Activated T-helper 9 cell treated with anti-CD3 and anti-CD28 coated beads, Interleukin-2, amount 50 U/mL, for 16 hours (primary cell): Measurements from ENCODE around the gene ATP1B3.
"Not testable (repeated sequence)": the region's sequence is repeated elsewhere in the genome, so short reads cannot be mapped to it uniquely, and the experiment has no call there.

Experiments used
- DNase-seq: peaks from one replicate; pipeline ENCODE4 v3.0.0-alpha.2; 2020; ENCODE audit warnings: low read depth

Gene ATP1B3

DNA sequence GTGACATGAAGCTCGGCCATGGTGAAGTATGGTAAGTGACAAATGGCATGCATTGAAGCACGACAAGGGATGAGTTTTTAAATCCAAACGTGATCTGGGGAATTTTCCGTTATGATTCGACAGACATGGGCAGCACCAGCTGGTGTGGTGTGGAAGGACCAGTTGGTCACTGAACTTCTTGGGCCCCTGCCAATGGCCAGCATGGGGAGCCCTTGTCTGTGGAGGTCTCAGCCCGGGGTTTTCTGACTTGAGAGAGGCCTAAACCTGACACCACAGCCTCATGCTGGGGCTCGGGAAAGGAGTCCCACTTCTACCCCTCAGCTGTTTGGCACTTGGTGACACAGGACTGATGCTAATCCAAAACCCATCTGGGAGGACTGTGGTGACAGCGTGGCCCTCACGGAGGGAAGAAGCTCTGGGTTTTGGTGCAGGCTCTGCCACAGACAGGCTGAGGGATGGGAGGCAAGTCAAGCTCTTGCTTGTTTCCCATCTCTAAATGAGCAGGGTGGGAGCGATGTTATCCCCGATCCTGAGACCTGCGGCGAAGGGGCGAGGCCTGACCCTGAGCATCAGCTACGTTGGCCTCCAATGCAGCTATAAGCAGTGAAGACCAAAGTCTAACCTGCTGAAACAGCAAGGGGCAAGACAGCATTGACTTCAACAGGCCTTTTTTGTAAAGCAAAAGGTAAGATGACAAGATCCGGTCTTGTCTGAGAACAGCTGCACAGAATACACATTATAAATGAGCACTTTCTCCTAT lies 69.5 kb downstream of the ATP1B3 start:
- DNase-seq = no peak

DNA sequence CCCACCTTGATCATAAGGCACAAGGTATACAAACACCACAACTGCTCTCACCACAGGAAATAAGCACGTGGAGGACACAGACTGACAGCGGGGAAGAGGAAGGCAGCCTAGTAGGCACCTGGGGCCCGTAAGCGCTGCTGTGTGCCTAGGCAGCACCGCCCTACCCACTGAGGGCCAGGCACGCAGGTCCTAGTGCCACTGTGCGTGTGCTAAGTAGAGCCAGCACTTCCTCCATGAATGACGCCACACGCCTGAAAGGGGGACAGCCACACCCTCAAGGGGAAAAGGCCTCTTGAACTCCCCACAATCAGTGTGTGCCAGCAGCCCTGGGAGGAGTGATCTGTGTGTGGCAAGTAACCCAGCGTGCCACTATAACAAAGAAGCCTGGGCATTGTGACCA lies 73.0 kb downstream of the ATP1B3 start:
- DNase-seq = no peak

DNA sequence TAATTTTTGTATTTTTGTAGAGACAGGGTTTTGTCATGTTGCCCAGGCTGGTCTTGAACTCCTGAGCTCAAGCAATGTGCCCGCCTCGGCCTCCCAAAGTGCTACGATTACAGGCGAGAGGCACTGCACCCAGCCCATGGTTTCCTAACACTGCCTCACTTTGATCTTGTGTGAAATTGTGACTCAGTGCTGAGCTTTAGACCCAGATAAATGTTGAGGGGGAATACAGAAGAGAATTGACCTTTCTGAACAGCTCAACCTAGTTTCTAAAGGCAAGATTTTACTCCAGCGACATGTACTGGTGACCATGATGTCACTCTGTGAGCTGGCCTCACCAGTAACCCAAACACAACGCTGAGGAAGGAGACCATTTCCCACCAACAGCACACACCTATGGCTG lies 73.5 kb downstream of the ATP1B3 start:
- no peak for DNase-seq

GRCh38 chr3:141950572-141951493 lies 74.4 kb downstream of the ATP1B3 start:
- no peak for DNase-seq

DNA sequence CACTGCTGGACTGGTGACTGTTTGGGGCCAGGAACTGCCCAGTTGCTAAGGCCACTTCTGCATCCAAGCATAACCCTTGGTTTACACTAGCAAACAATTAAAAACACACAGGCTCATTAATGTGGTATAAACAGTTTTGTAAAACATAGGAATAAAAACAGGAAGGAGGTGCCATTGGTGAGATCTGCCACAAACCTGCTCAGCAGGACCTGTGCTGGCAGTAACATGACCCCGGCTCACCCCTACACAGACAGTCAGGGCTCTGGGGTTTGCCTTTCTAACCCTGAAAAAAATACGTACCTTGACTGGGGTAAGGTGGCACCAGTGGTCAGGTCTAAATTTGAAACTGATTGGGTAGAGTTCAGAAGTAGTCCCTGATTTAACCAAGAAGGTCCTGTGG lies 76.2 kb downstream of the ATP1B3 start:
- no peak for DNase-seq

DNA sequence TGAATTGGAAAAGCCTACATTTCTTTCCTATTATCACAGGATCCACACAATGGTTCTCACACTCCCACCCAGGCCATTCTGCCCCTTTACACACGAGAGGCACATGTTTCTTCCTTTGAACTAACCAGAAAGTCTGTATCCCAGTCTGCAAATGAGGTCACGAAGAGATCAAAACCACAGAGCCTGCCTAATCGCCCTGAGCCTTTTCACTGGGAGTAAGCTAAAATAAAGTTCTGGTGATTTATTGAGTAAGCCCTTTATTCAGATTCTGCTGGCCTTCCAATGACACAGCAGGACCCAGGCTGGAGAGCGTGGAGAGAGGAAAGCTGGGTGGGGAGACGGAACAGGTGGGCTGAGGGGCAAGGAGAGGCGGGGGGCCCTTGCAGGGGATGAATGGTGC lies 78.7 kb downstream of the ATP1B3 start:
- DNase-seq = no peak

- DNase-seq = no peak
Measured at GRCh38 chr3:141959589-141960554, 83.4 kb downstream of the ATP1B3 start.

DNA sequence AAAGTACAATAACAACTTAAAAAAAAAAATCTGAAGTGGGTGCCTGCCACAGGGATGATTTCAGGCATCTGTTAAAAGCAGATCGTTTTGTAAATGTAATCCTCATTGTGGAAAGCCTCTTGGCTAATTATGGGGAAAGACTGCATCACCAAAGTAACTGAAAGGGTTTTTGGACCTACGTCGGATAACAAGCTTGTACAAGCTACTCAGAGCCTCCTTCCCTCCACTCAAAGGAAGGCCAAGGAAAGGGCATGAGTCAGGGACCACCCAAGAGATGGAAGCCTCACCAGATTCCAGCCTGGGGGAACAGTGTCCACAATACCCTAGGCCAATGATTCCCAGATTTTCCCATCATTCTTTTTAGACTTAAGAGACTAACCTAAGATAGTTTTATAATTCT lies 84.3 kb downstream of the ATP1B3 start:
- DNase-seq = no peak

DNA sequence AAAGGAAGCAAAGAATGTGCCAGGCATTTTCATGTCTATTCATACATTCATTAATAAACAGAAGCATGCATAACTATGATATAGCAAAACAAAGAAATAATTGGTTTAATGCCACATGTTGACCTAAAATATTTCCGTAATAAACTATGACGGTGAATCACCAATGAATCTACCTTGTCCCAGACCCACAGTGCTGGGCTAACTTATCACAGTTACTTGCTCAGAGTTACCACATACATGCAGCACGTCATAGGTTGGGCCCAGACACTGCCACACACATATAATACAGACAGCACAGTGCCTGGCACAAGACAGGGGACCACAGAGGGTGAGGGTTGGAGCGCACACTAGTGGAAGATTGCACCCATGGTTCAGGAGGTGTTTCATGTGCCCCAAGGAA lies 86.9 kb downstream of the ATP1B3 start:
- no peak for DNase-seq

- DNase-seq = no peak
Measured at GRCh38 chr3:141965471-141965870, 89.0 kb downstream of the ATP1B3 start.

DNA sequence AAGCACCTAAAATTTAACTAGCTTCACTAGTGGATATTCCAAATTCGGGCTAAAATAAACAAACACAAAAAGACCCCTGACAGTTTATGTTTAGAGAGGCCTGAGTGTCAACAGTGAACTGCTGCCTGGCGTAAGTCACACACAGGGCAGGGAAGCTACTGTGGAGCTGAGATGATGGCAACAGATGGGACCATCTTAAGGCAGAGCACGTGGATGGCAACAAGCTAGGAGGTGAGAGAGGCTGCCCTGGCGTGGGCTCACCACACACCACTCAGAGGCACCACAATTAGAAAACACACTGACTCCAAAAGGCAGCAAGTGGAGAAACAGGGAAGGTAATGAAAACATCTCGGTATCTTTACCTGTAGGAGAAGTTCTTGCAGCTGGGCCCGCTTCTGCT lies 93.3 kb downstream of the ATP1B3 start:
- DNase-seq = no peak

- no peak for DNase-seq
Measured at GRCh38 chr3:141971571-141971970, 95.1 kb downstream of the ATP1B3 start.

- DNase-seq = no peak
Measured at GRCh38 chr3:141972399-141972798, 96.0 kb downstream of the ATP1B3 start.

- DNase-seq = not testable (repeated sequence)
Measured at GRCh38 chr3:141974777-141975176, 98.3 kb downstream of the ATP1B3 start.
